Thymus (tissue), 11 donors: ENCODE measurements around the gene SLC38A10. TPM values are rescaled to one million over a fixed set of nuclear protein-coding genes. Genes with fewer than 3 reads are reported as not detected.
A peak's percentile ranks its signal among the peaks of the same experiment; 100 is the strongest.

Experiments used
- DNase-seq, 9 donors: peaks; one replicate each; pipeline ENCODE4 v3.0.0-alpha.2; 2013; ENCODE audit warnings: low spot score in 9 of 9, low read depth in 6 of 9, missing footprints in 1 of 9
- H3K27ac ChIP-seq, 2 donors: one replicate each; pipeline ENCODE4 v1.5.1; 2013; ENCODE audit warnings: control low read depth in 1 of 2, low read depth in 1 of 2, low read length in 1 of 2, mild to moderate bottlenecking in 1 of 2, moderate library complexity in 1 of 2
- H3K27me3 ChIP-seq, 2 donors: one replicate each; pipeline ENCODE4 v1.5.1; 2013; ENCODE audit warnings: low read length in 1 of 2; ENCODE audit not compliant: control insufficient read depth in 2 of 2, insufficient read depth in 1 of 2
- H3K36me3 ChIP-seq, 2 donors: one replicate each; pipeline ENCODE4 v1.5.1; 2013; ENCODE audit warnings: low read length in 1 of 2, mild to moderate bottlenecking in 1 of 2, moderate library complexity in 1 of 2; ENCODE audit not compliant: control insufficient read depth in 2 of 2, insufficient read depth in 2 of 2
- H3K4me1 ChIP-seq, 2 donors: one replicate each; pipeline ENCODE4 v1.5.1; 2013; ENCODE audit warnings: low read length in 2 of 2; ENCODE audit not compliant: control insufficient read depth in 2 of 2, insufficient read depth in 2 of 2
- H3K4me3 ChIP-seq, 2 donors: one replicate each; pipeline ENCODE4 v1.5.1; 2013; ENCODE audit warnings: low read length in 2 of 2, control low read depth in 1 of 2, mild to moderate bottlenecking in 1 of 2
- H3K9me3 ChIP-seq, 2 donors: one replicate each; pipeline ENCODE4 v1.5.1; 2013; ENCODE audit warnings: low read length in 1 of 2, mild to moderate bottlenecking in 1 of 2; ENCODE audit not compliant: control insufficient read depth in 2 of 2, insufficient read depth in 1 of 2
- WGBS: extraction: QIAGEN DNeasy Blood & Tissue Kit; methylation state at CpG from one replicate; pipeline ENCODE4 v1.1.7; 2013; 5-methylcytosine and 5-hydroxymethylcytosine counted together
- polyA plus RNA-seq: library from polyadenylated mRNA; stranded (reverse); fragments of 200-250 nt; gene quantifications from one replicate; pipeline ENCODE4 v1.2.3, GENCODE V29; 2013
- total RNA-seq: library from RNA; stranded (reverse); fragments of 120-200 nt; gene quantifications from one replicate; pipeline ENCODE4 v1.2.4, GENCODE V29; 2013
- donor health status: healthy.

The SLC38A10 gene
- total and polyA plus RNA-seq, 2 donors, result 21.0 to 63.6 TPM

DNA sequence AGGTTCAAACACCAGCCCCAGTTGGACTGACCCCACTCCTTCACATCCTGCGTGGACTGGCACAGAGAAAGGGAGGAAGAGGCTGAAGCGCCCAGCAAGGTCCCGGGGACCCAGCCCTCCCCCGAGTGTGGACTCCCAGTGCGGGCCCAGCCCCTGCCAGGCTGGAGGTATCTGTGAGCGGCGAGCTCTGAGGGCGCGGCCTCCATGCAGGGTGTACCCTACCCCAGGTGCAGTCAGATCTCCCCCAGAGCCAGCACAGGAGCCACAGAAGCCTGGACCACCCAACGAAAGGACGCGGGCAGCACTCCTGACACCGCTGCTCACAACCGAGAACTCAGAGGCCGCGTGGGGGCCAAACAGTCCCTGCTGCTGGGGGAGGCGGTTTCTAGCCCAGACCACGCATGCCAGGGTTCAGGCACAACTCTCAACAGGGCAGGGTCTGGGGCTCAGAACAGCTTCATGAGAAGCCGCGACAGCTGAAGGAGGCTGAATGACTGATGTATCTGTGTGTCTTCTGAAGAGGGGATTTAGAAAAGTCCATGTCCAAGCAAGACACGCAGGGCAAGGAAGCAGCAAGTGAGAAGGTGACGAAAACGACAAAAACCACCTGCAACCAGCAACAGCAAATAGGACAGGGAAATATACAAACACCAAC lies 8.5 kb downstream of the SLC38A10 start:
- Histone ChIP-seq H3K27ac (peak overlapping the region in 1 of 2 donors; percentile 2), H3K36me3 (peaks cover 50 to 65% of the 10 kb centered on the region in 2 donors)
- no peak for DNase-seq

DNA sequence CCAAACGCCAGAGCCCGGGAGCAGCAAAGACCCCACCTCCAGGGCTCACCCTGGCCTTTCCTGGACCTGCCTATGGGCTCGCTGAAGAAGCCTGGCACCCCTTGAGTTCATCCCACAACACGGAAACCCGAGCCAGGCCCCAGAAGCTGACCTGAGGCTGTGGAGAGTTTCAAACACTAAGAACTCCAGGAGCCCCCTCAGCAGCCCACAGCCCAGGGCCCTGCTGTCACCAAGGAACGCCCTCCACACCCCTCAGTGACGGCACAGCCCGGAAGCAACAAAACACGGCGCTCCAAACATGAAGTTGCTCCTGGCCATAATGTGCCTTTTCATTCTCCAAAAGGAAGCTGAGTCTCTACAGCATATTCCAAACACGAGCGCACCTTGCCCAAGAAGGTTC lies 9.2 kb downstream of the SLC38A10 start:
- peaks cover 10 to 40% of the 10 kb centered on the region in 2 donors for H3K4me1 ChIP-seq

More for the DNA sequence above, 8.5 kb downstream of the SLC38A10 start:
- WGBS, result 94% methylated on average over 23 of the region's 23 CpGs
- H3K27me3 ChIP-seq, result no peaks in the 10 kb centered on the region
- H3K4me1 ChIP-seq, result peaks cover 12 to 43% of the 10 kb centered on the region in 2 donors
- H3K9me3 ChIP-seq, result peaks cover 0 to 8% of the 10 kb centered on the region in 2 donors
- H3K4me3 ChIP-seq, result no peak overlapping the region

DNA sequence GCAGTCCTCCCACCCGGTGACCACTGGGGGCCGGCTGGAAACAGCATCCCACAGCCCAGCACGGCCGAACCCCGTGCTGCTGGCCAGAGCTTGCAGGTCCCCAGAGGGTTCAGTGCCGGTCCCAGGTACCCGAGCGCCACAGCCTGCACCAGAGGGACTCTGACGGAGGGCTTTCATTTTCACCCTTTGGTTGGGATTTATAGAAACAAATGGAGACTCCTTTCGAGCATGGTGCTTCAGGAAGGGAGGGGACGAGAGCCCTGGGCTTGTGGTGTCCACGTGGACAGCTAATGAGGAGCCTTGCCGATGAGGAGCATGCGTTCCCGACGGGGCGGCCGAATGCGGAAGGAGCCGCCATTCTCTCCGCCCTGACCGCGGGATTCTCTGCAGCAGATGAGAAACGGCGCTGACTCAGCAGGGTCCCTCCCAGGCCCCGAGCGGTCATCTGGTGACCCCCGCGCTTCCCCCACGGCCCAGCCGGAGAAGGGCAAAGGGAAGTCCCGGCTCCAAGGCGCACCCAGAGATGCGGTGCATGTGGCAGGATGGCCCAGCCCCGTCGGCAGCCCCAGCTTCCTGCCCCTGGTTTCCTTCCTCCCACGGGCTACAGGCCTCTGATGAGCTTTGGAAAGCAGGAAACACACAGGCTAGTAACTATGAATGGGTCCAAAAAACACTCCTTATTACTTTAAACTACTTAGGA lies 9.8 kb downstream of the SLC38A10 start:
- DNase-seq, result peak in 4 of 9 donors; percentile 18 to 62 (median 40)
- Histone ChIP-seq H3K27me3 (no peaks in the 10 kb centered on the region), H3K4me1 (peaks cover 10 to 40% of the 10 kb centered on the region in 2 donors), H3K27ac (peak overlapping the region; percentile 11 to 56), H3K36me3 (peaks cover 55 to 70% of the 10 kb centered on the region in 2 donors), H3K4me3 (peak overlapping the region; percentile 28 to 45), H3K9me3 (peaks cover 0 to 5% of the 10 kb centered on the region in 2 donors)
- 13% methylated on average over 37 of the region's 37 CpGs for WGBS

More for the DNA sequence above, 9.2 kb downstream of the SLC38A10 start:
- Histone ChIP-seq H3K27ac (peak overlapping the region in 1 of 2 donors; percentile 56), H3K36me3 (peaks cover 54 to 68% of the 10 kb centered on the region in 2 donors), H3K9me3 (peaks cover 0 to 5% of the 10 kb centered on the region in 2 donors), H3K27me3 (no peaks in the 10 kb centered on the region), H3K4me3 (peak overlapping the region in 1 of 2 donors; percentile 45)
- 67% methylated on average over 12 of the region's 12 CpGs for WGBS
- DNase-seq, result no peak

DNA sequence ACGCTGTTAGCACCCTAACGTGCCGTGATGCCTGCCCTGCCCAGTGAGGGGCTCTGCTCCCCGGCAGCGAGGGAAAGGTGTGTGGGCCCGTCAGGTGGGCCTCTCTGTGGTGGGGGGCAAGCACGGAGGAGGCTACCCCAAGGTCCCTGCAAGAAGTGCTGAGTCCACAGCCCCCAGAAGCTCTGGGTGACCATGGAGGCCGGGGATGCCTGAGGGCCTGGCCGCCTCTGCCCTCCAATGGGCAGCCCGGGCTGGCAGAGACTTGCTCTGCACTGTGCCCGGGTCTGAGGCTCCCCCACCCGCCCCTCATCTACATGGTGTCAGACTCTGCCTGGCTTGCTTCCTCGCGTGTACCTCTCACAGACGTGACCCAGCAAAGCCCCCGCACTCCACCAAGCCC lies 12.2 kb downstream of the SLC38A10 start:
- no peak for DNase-seq
- 97% methylated on average over 16 of the region's 16 CpGs for WGBS
- H3K27me3 ChIP-seq, result no peaks in the 10 kb centered on the region
- peaks cover 0 to 5% of the 10 kb centered on the region in 2 donors for H3K9me3 ChIP-seq
- H3K27ac ChIP-seq, result no peak overlapping the region
- H3K4me1 ChIP-seq, result peaks cover 10 to 36% of the 10 kb centered on the region in 2 donors
- peaks cover 56 to 70% of the 10 kb centered on the region in 2 donors for H3K36me3 ChIP-seq
- H3K4me3 ChIP-seq, result no peak overlapping the region

DNA sequence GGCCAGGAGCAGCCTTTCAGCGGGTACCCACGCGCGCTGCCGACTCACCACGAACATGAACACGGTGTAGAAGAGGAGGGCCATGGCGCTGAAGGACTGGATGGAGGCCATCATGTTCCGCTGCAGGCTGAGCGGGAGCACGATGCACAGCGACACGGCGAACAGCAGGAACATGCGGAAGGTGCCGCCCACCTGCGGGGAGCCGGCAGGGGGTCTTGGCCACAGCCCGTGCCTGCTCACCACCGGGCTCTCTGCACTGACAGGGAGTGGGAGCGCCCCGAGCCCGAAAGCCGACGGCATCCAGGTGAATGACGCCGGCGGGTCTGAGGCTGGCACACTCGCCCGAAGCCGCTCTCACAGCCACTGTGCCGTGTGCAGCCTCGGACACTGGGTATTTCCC lies 13.0 kb downstream of the SLC38A10 start:
- H3K27me3 ChIP-seq, result no peaks in the 10 kb centered on the region
- DNase-seq, result no peak
- peaks cover 0 to 2% of the 10 kb centered on the region in 2 donors for H3K9me3 ChIP-seq
- H3K4me1 ChIP-seq, result peaks cover 10 to 28% of the 10 kb centered on the region in 2 donors
- H3K36me3 ChIP-seq, result peaks cover 54 to 66% of the 10 kb centered on the region in 2 donors
- no peak overlapping the region for H3K27ac ChIP-seq
- WGBS, result 96% methylated on average over 33 of the region's 33 CpGs
- no peak overlapping the region for H3K4me3 ChIP-seq

DNA sequence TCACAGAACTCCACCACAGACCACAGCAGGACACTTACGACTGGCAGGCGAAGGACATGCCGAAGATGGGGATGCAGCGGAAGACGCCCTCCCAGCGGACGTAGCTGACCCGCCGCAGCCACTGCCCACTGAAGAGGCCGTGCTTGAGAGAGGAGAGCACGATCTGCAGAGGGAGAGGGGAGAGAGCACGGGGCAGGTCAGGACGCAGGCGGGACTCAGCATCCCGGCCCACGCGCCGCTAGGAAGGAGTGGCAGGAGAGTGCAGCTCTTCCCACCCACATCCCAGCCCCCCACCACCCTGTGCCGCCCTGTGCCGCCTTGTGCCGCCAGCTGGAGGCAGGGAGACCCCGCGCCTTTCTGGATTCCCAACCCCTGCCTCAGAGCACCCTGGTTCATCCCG lies 14.5 kb downstream of the SLC38A10 start:
- 98% methylated on average over 24 of the region's 24 CpGs for WGBS
- Histone ChIP-seq H3K4me3 (no peak overlapping the region), H3K36me3 (peaks cover 61 to 72% of the 10 kb centered on the region in 2 donors), H3K27me3 (no peaks in the 10 kb centered on the region), H3K9me3 (no peaks in the 10 kb centered on the region), H3K4me1 (peaks cover 6 to 13% of the 10 kb centered on the region in 2 donors), H3K27ac (no peak overlapping the region)
- no peak for DNase-seq

DNA sequence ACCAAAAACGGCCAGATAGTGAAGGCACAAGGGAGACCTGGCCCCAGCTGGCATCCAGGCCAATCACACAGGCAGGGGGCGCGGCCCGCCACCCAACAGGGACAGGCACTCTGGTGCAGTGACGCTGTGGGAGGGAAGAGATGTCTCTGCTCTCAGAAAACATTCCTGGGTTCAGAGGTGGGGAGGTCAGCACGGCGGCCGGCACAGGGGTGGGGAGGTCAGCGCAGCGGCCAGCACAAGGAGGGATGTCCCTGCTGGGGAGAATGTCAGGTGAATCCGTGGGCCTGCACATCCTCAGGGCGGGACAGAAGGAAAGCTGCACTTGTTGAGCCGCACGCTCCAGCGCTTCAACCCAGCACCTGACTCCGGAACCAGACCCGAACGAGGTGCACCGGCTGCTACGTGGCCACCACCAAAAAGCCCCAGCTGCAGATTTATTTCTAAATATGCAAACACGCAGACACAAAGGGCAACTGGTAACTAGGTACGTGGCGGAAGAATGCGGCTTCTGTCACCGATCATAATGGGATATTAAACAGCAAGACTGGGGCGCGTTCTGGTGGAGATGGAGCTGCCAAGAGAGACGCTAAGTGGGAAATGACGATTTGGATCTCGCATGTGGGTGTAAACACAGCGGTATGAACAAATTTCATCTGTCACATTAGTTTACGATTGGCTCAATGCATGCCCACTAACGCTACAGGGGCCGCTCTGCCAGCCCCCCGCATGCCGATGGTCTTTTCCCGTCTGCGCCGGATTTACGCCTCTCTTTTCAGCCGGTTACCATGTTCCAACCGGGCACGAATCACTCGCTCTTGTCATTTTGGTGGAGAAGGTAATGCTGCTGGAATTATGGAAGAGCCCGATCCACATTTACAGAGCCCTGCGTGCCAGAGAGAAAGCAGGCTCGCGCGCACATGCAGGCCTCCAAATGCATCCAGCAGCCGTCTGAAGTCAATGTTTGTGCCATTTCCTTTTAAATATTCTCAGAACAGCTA lies 15.5 kb downstream of the SLC38A10 start:
- H3K36me3 ChIP-seq, result peaks cover 67 to 72% of the 10 kb centered on the region in 2 donors
- H3K9me3 ChIP-seq, result no peaks in the 10 kb centered on the region
- no peak for DNase-seq
- H3K27me3 ChIP-seq, result no peaks in the 10 kb centered on the region
- no peak overlapping the region for H3K4me3 ChIP-seq
- peaks cover 0 to 4% of the 10 kb centered on the region in 2 donors for H3K4me1 ChIP-seq
- no peak overlapping the region for H3K27ac ChIP-seq
- WGBS, result 97% methylated on average over 50 of the region's 50 CpGs

DNA sequence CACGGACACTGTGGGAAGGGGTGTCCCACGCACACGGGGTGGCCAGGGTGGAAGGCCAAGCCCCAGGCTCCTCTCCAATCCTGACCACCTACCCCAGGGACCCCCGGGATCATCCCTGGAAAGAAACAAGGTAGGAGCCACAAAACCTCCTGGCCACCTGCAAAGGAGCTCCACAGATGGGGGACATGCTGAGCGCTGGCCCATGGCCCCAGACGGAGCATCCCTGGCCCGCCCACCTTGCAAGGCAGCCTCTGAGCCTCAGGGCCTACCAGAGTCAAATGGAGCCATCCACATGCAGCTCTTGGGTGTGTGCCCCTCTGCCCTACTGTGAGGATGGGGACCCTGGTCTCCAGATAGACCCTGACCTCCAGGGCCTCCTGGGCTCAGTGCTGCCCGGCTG lies 16.3 kb downstream of the SLC38A10 start:
- WGBS, result 98% methylated on average over 8 of the region's 8 CpGs
- no peak for DNase-seq
- H3K4me3 ChIP-seq, result no peak overlapping the region
- H3K27ac ChIP-seq, result no peak overlapping the region
- H3K27me3 ChIP-seq, result no peaks in the 10 kb centered on the region
- no peaks in the 10 kb centered on the region for H3K9me3 ChIP-seq
- H3K36me3 ChIP-seq, result peaks cover 72 to 79% of the 10 kb centered on the region in 2 donors
- peaks cover 0 to 4% of the 10 kb centered on the region in 2 donors for H3K4me1 ChIP-seq
